CD14-positive monocyte (primary cell): ENCODE data around the gene DNAAF5. TPM values are rescaled to one million over a fixed set of nuclear protein-coding genes. Genes with fewer than 3 reads are reported as not detected.

ENCODE experiments used
- DNase-seq, 3 donors: peaks; one replicate each; pipeline ENCODE4 v3.0.0-alpha.2; 2011 to 2022
- H2AFZ ChIP-seq: 2 replicates; pipeline ENCODE4 v1.6.0; 2012; ENCODE audit warnings: mild to moderate bottlenecking, low read depth, low read length, inconsistent platforms; ENCODE audit not compliant: insufficient read depth, poor library complexity, severe bottlenecking
- H3K27ac ChIP-seq, 2 donors: 1 replicate in 1 of 2; 2 replicates in 1 of 2; pipeline ENCODE4 v1.5.1; 2012 to 2013; ENCODE audit warnings: low read length in 2 of 2, control low read depth in 1 of 2, inconsistent platforms in 1 of 2, low read depth in 1 of 2, mild to moderate bottlenecking in 1 of 2
- H3K27me3 ChIP-seq, 2 donors: one replicate each; pipeline versions ENCODE4 v1.6.0 to v1.6.1; 2011 to 2013; ENCODE audit warnings: low read length in 2 of 2; ENCODE audit not compliant: control insufficient read depth in 2 of 2, insufficient read depth in 2 of 2
- H3K36me3 ChIP-seq, 2 donors: replicated peaks in 1 of 2; 1 replicate in 1 of 2; 2 replicates in 1 of 2; pipeline versions ENCODE4 v1.5.1 to v1.6.1; 2012 to 2013; ENCODE audit warnings: low read length in 2 of 2, control low read depth in 1 of 2, inconsistent platforms in 1 of 2, mild to moderate bottlenecking in 1 of 2; ENCODE audit not compliant: insufficient read depth in 2 of 2, control insufficient read depth in 1 of 2
- H3K4me1 ChIP-seq, 2 donors: 1 replicate in 1 of 2; 2 replicates in 1 of 2; pipeline versions ENCODE4 v1.5.1 to v1.6.1; 2012 to 2013; ENCODE audit warnings: low read length in 2 of 2, control low read depth in 1 of 2, inconsistent platforms in 1 of 2, mild to moderate bottlenecking in 1 of 2, moderate library complexity in 1 of 2; ENCODE audit not compliant: insufficient read depth in 2 of 2, control insufficient read depth in 1 of 2
- H3K4me2 ChIP-seq: replicated peaks from 2 replicates; pipeline ENCODE3; 2012; ENCODE audit warnings: low read length, moderate library complexity, mild to moderate bottlenecking; ENCODE audit not compliant: poor library complexity, severe bottlenecking; ENCODE audit errors: extremely low read depth
- H3K4me3 ChIP-seq, 3 experiments: fragments of 200-600 bp in 1 of 3; sonication (generic) in 1 of 3; replicated peaks in 1 of 3; 1 replicate in 2 of 3; 2 replicates in 1 of 3; pipeline ENCODE4 v1.5.1; 2011 to 2013; ENCODE audit warnings: low read length in 3 of 3, mild to moderate bottlenecking in 3 of 3, control low read depth in 2 of 3, low read depth in 2 of 3, inconsistent platforms in 1 of 3, moderate library complexity in 1 of 3
- H3K79me2 ChIP-seq: 2 replicates; pipeline ENCODE4 v1.6.0; 2012; ENCODE audit warnings: mild to moderate bottlenecking, control low read depth, inconsistent platforms, low read length, moderate library complexity; ENCODE audit not compliant: insufficient read depth
- H3K9ac ChIP-seq: 2 replicates; pipeline ENCODE4 v1.6.0; 2017; ENCODE audit warnings: low read length, mild to moderate bottlenecking; ENCODE audit not compliant: insufficient read depth, poor library complexity, severe bottlenecking
- H3K9me3 ChIP-seq, 2 donors: replicated peaks in 1 of 2; 1 replicate in 1 of 2; 2 replicates in 1 of 2; pipeline versions ENCODE4 v1.5.1 to v1.6.1; 2012 to 2013; ENCODE audit warnings: low read length in 2 of 2, control low read depth in 1 of 2; ENCODE audit not compliant: control insufficient read depth in 1 of 2, insufficient read depth in 1 of 2
- H4K20me1 ChIP-seq: 2 replicates; pipeline ENCODE4 v1.6.0; 2012; ENCODE audit warnings: mild to moderate bottlenecking, low read length, control low read depth, moderate library complexity; ENCODE audit not compliant: insufficient read depth
- H3K27ac Mint-ChIP-seq, 7 donors: one replicate each; pipeline ENCODE4 v1.8.0; 2020; ENCODE audit warnings: mild to moderate bottlenecking in 7 of 7, mixed read lengths in 7 of 7, moderate library complexity in 6 of 7, inconsistent platforms in 2 of 7
- H3K27me3 Mint-ChIP-seq, 3 donors: one replicate each; pipeline ENCODE4 v1.8.0; 2021 to 2022; ENCODE audit warnings: low read depth in 3 of 3, mild to moderate bottlenecking in 3 of 3, mixed read lengths in 3 of 3, moderate library complexity in 3 of 3, inconsistent platforms in 1 of 3
- H3K36me3 Mint-ChIP-seq, 2 donors: one replicate each; pipeline ENCODE4 v1.8.0; 2020; ENCODE audit warnings: mixed read lengths in 2 of 2, inconsistent platforms in 1 of 2, mild to moderate bottlenecking in 1 of 2
- H3K4me1 Mint-ChIP-seq: one replicate; pipeline ENCODE4 v1.8.0; 2020; ENCODE audit warnings: mild to moderate bottlenecking, mixed read lengths
- H3K4me3 Mint-ChIP-seq, 2 donors: one replicate each; pipeline ENCODE4 v1.8.0; 2020; ENCODE audit warnings: mild to moderate bottlenecking in 2 of 2, mixed read lengths in 2 of 2, moderate library complexity in 1 of 2
- H3K9me3 Mint-ChIP-seq, 7 donors: one replicate each; pipeline ENCODE4 v1.8.0; 2020 to 2022; ENCODE audit warnings: mixed read lengths in 7 of 7, mild to moderate bottlenecking in 6 of 7, moderate library complexity in 6 of 7, inconsistent platforms in 2 of 7
- CTCF ChIP-seq: fragments of 200-600 bp; IDR thresholded peaks from one replicate; pipeline ENCODE4 v1.8.0; 2022; ENCODE audit warnings: antibody characterized with exemption, mild to moderate bottlenecking
- WGBS: methylation state at CpG from one replicate; pipeline ENCODE4 v1.1.5; 2013; ENCODE audit warnings: missing lambda C conversion rate; ENCODE audit not compliant: insufficient coverage; 5-methylcytosine and 5-hydroxymethylcytosine counted together
- intact Hi-C, 2 donors: fragments of 100-400 bp; cut with micrococcal nuclease; formaldehyde crosslinking; loops; one replicate each; pipeline versions ENCODE4 v1.15.0 to v1.15.1; 2023
- polyA plus RNA-seq, 3 donors: library from polyadenylated mRNA; depleted of rRNA in 1 of 3; unstranded in 2 of 3; stranded (reverse) in 1 of 3; fragments of 300-500 nt in 2 of 3; fragments of >200 nt in 1 of 3; fragmentation: Illumina TruSeq in 2 of 3; gene quantifications; 1 replicate in 2 of 3; 2 replicates in 1 of 3; pipeline ENCODE4 v1.2.3, GENCODE V29; 2012 to 2021

The DNAAF5 gene
- polyA plus RNA-seq, 3 donors = 1.2 to 9.6 (median 2.0) TPM

- Histone ChIP-seq H3K79me2 (no peaks in the 10 kb centered on the region), H3K36me3 (peaks cover 17 to 27% of the 10 kb centered on the region in 2 donors), H3K9ac (no peak overlapping the region), H3K4me2 (no peak overlapping the region), H3K27ac (no peak overlapping the region), H2AFZ (no peak overlapping the region), H4K20me1 (no peaks in the 10 kb centered on the region), H3K4me3 (no peak overlapping the region), H3K4me1 (no peaks in the 10 kb centered on the region), H3K27me3 (no peaks in the 10 kb centered on the region), H3K9me3 (no peaks in the 10 kb centered on the region)
- WGBS = 52% methylated on average over 19 of the region's 24 CpGs
- Mint-ChIP-seq H3K36me3 (peaks cover 24 to 53% of the 10 kb centered on the region in 2 donors), H3K4me1 (no peaks in the 10 kb centered on the region), H3K4me3 (no peak overlapping the region), H3K9me3 (peaks cover 0 to 6% (median 0%) of the 10 kb centered on the region in 7 donors), H3K27ac (peak overlapping the region in 1 of 7 donors; percentile 4), H3K27me3 (peaks cover 0 to 2% (median 0%) of the 10 kb centered on the region in 3 donors)
- no peak for TF ChIP-seq CTCF
- intact Hi-C loops = loop anchor here in 1 of 2 donors (5.0 kb wide), 1 partner anchor 444 kb away; no protein-coding TSS in a partner anchor
- no peak for DNase-seq
Observed at GRCh38 chr7:771234-772004, 44.9 kb downstream of the DNAAF5 start.

GRCh38 chr7:772005-772294 lies 45.5 kb downstream of the DNAAF5 start:
- Mint-ChIP-seq H3K4me1 (no peaks in the 10 kb centered on the region), H3K9me3 (peaks cover 0 to 6% (median 0%) of the 10 kb centered on the region in 7 donors), H3K27me3 (peaks cover 0 to 2% (median 0%) of the 10 kb centered on the region in 3 donors), H3K4me3 (no peak overlapping the region), H3K36me3 (peaks cover 22 to 53% of the 10 kb centered on the region in 2 donors), H3K27ac (peak overlapping the region in 1 of 7 donors; percentile 4)
- Histone ChIP-seq H2AFZ (no peak overlapping the region), H3K4me1 (no peaks in the 10 kb centered on the region), H4K20me1 (no peaks in the 10 kb centered on the region), H3K9ac (no peak overlapping the region), H3K9me3 (no peaks in the 10 kb centered on the region), H3K27ac (no peak overlapping the region), H3K4me2 (no peak overlapping the region), H3K36me3 (peaks cover 17 to 32% of the 10 kb centered on the region in 2 donors), H3K79me2 (no peaks in the 10 kb centered on the region), H3K4me3 (no peak overlapping the region), H3K27me3 (no peaks in the 10 kb centered on the region)
- no peak for TF ChIP-seq CTCF
- WGBS = 98% methylated on average over 9 of the region's 11 CpGs
- intact Hi-C loops = loop anchor here in 1 of 2 donors (5.0 kb wide), 1 partner anchor 445 kb away; no protein-coding TSS in a partner anchor
- no peak for DNase-seq
